ENCODE results near the gene NEDD1.

DNA sequence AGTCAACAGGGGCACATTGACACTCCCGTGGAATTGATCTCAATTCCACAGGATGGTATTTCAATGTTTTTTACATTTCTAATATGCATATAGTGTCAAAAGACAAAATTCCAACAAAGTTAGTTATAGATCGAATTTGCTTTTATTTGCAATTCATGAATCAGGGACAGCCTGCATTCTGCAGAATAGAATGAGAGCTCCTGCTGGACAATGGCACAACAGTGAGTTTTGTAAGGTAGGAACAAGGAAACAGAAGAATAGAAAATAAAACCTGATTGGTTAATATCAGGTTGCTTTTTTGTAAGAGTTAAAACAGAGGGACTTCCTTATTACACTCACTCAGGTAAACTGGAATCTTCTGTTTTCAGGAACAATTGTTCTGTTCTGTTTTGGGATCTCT, 32.8 kb upstream of the NEDD1 start:
- TF ChIP-seq, protein P1, sequence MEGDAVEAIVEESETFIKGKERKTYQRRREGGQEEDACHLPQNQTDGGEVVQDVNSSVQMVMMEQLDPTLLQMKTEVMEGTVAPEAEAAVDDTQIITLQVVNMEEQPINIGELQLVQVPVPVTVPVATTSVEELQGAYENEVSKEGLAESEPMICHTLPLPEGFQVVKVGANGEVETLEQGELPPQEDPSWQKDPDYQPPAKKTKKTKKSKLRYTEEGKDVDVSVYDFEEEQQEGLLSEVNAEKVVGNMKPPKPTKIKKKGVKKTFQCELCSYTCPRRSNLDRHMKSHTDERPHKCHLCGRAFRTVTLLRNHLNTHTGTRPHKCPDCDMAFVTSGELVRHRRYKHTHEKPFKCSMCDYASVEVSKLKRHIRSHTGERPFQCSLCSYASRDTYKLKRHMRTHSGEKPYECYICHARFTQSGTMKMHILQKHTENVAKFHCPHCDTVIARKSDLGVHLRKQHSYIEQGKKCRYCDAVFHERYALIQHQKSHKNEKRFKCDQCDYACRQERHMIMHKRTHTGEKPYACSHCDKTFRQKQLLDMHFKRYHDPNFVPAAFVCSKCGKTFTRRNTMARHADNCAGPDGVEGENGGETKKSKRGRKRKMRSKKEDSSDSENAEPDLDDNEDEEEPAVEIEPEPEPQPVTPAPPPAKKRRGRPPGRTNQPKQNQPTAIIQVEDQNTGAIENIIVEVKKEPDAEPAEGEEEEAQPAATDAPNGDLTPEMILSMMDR (conservative IDR thresholded peaks at IDR 0.05), result no peak
- no peak for TF ChIP-seq EZH2 (IDR thresholded peaks at IDR 0.05; ENCODE audit: low read depth)
